Measurements from ENCODE around the gene PHF2. TPM values are rescaled to one million over a fixed set of nuclear protein-coding genes. Genes with fewer than 3 reads are reported as not detected.

PHF2 gene
- total RNA-seq, 2 donors from 2014 or later, result 24.7 to 29.3 TPM

GRCh38 chr9:93549611-93550010, 26.8 kb upstream of the PHF2 start:
- peaks cover 49% of the 10 kb centered on the region for H3K36me3 ChIP-seq

GRCh38 chr9:93552923-93553322, 23.5 kb upstream of the PHF2 start:
- no peak for TF ChIP-seq CTCF (IDR thresholded peaks at IDR 0.05)

More at GRCh38 chr9:93549611-93550010, 26.8 kb upstream of the PHF2 start:
- no peak overlapping the region for H3K4me3 ChIP-seq
- TF ChIP-seq CTCF (IDR thresholded peaks at IDR 0.05), result no peak
- H3K27me3 ChIP-seq, result no peaks in the 10 kb centered on the region
- no peak for DNase-seq (ENCODE audit: low spot score)
- H3K4me1 ChIP-seq, result peaks cover 0 to 4% of the 10 kb centered on the region in 2 donors
- H3K27ac ChIP-seq, result no peak overlapping the region
- H3K9me3 ChIP-seq, result no peaks in the 10 kb centered on the region

GRCh38 chr9:93555370-93555769, 21.0 kb upstream of the PHF2 start:
- TF ChIP-seq CTCF (IDR thresholded peaks at IDR 0.05), result no peak
- no peaks in the 10 kb centered on the region for H3K9me3 ChIP-seq
- H3K27me3 ChIP-seq, result no peaks in the 10 kb centered on the region
- no peak overlapping the region for H3K4me3 ChIP-seq
- no peak for DNase-seq (ENCODE audit: low spot score)
- no peaks in the 10 kb centered on the region for H3K4me1 ChIP-seq
- no peak overlapping the region for H3K27ac ChIP-seq
- peaks cover 62% of the 10 kb centered on the region for H3K36me3 ChIP-seq

More at GRCh38 chr9:93552923-93553322, 23.5 kb upstream of the PHF2 start:
- Histone ChIP-seq H3K4me3 (no peak overlapping the region), H3K4me1 (peaks cover 0 to 4% of the 10 kb centered on the region in 2 donors), H3K27ac (no peak overlapping the region), H3K36me3 (peaks cover 41% of the 10 kb centered on the region), H3K27me3 (no peaks in the 10 kb centered on the region), H3K9me3 (no peaks in the 10 kb centered on the region)
- no peak for DNase-seq (ENCODE audit: low spot score)

GRCh38 chr9:93557366-93558137, 18.8 kb upstream of the PHF2 start:
- peaks cover 62% of the 10 kb centered on the region for H3K36me3 ChIP-seq

GRCh38 chr9:93558503-93558902, 17.9 kb upstream of the PHF2 start:
- Histone ChIP-seq H3K27me3 (no peaks in the 10 kb centered on the region), H3K9me3 (no peaks in the 10 kb centered on the region), H3K4me3 (no peak overlapping the region), H3K36me3 (peaks cover 64% of the 10 kb centered on the region), H3K27ac (no peak overlapping the region), H3K4me1 (no peaks in the 10 kb centered on the region)
- no peak for TF ChIP-seq CTCF (IDR thresholded peaks at IDR 0.05)
- no peak for DNase-seq (ENCODE audit: low spot score)

More at GRCh38 chr9:93557366-93558137, 18.8 kb upstream of the PHF2 start:
- no peak for DNase-seq (ENCODE audit: low spot score)
- no peak overlapping the region for H3K27ac ChIP-seq
- H3K27me3 ChIP-seq, result no peaks in the 10 kb centered on the region
- TF ChIP-seq CTCF (IDR thresholded peaks at IDR 0.05), result no peak
- H3K9me3 ChIP-seq, result no peaks in the 10 kb centered on the region
- no peaks in the 10 kb centered on the region for H3K4me1 ChIP-seq
- H3K4me3 ChIP-seq, result no peak overlapping the region
